ENCODE data around the gene CDY2A.
"Not testable (repeated sequence)": the region's sequence is repeated elsewhere in the genome, so short reads cannot be mapped to it uniquely, and the experiment has no call there.

GRCh38 chrY:18028845-18029244 is 3.3 kb downstream of the CDY2A start:
- not testable (repeated sequence) for TF ChIP-seq ELF4 (IDR thresholded peaks at IDR 0.05); HDGF (IDR thresholded peaks at IDR 0.05; ENCODE audit: borderline replicate concordance); BHLHE40 (IDR thresholded peaks at IDR 0.05; ENCODE audit: borderline replicate concordance); SP1 (IDR thresholded peaks at IDR 0.05)
